SK-N-SH (cell line): ENCODE data around the gene MEN1. TPM values are rescaled to one million over a fixed set of nuclear protein-coding genes. Genes with fewer than 3 reads are reported as not detected.
A peak's percentile ranks its signal among the peaks of the same experiment; 100 is the strongest.

Source experiments
- CTCF ChIA-PET: fragments of 300-600, 350-600 bp; formaldehyde crosslinking; extraction: SDS; loops from one replicate; lab custom pipeline; 2021; lab: Yijun Ruan, JAX
- POLR2A ChIA-PET: fragments of 350-600 bp; sonication (Branson Sonifier 250); formaldehyde crosslinking; extraction: SDS; loops from one replicate; lab custom pipeline; 2020; ENCODE audit warnings: antibody characterized with exemption, inconsistent platforms; lab: Yijun Ruan, JAX
- DNase-seq: peaks from one replicate; pipeline ENCODE4 v3.0.0; 2012
- H2AFZ ChIP-seq: fragments of 200-600 bp; sonication (generic); 2 replicates; pipeline ENCODE4 v1.8.1; 2016; ENCODE audit warnings: antibody characterized with exemption, mild to moderate bottlenecking, low read depth
- H3F3A ChIP-seq: fragments of 200-600 bp; sonication (generic); replicated peaks from 2 replicates; pipeline ENCODE3; 2016; ENCODE audit warnings: antibody characterized with exemption, mild to moderate bottlenecking; ENCODE audit not compliant: insufficient read depth
- H3K27ac ChIP-seq, 2 experiments: fragments of 200-500 bp in 1 of 2; fragments of 200-600 bp in 1 of 2; sonication (Bioruptor generic) in 1 of 2; sonication (generic), shearing (Covaris generic) in 1 of 2; 2 replicates each; pipeline versions ENCODE4 v1.5.1 to v1.6.1; 2014 to 2016; ENCODE audit warnings: low read depth in 2 of 2, inconsistent platforms in 1 of 2, low read length in 1 of 2, mild to moderate bottlenecking in 1 of 2, mixed read lengths in 1 of 2
- H3K27me3 ChIP-seq: fragments of 200-600 bp; sonication (generic), shearing (Covaris generic); 2 replicates; pipeline ENCODE4 v1.6.1; 2016; ENCODE audit warnings: mixed run types; ENCODE audit not compliant: insufficient read depth
- H3K36me3 ChIP-seq, 2 experiments: fragments of 200-500 bp in 1 of 2; fragments of 200-600 bp in 1 of 2; sonication (Bioruptor generic) in 1 of 2; sonication (generic) in 1 of 2; replicated peaks in 1 of 2; 2 replicates each; pipeline versions ENCODE3 to v1.5.1; 2014 to 2016; ENCODE audit warnings: low read length in 1 of 2, mild to moderate bottlenecking in 1 of 2; ENCODE audit not compliant: insufficient read depth in 2 of 2, control insufficient read depth in 1 of 2
- H3K4me1 ChIP-seq, 2 experiments: fragments of 200-500 bp in 1 of 2; fragments of 200-600 bp in 1 of 2; sonication (Bioruptor generic) in 1 of 2; sonication (generic), shearing (Covaris generic) in 1 of 2; 2 replicates each; pipeline versions ENCODE4 v1.5.1 to v1.6.1; 2014 to 2016; ENCODE audit warnings: low read depth in 1 of 2, low read length in 1 of 2, mixed run types in 1 of 2; ENCODE audit not compliant: insufficient read depth in 2 of 2, control insufficient read depth in 1 of 2
- H3K4me2 ChIP-seq: fragments of 200-600 bp; sonication (generic), shearing (Covaris generic); 2 replicates; pipeline ENCODE4 v1.6.1; 2017; ENCODE audit warnings: mixed run types
- H3K4me3 ChIP-seq, 2 experiments: fragments of 200-500 bp in 1 of 2; fragments of 200-600 bp in 1 of 2; sonication (Bioruptor generic) in 1 of 2; sonication (generic), shearing (Covaris generic) in 1 of 2; 2 replicates each; pipeline versions ENCODE4 v1.5.1 to v1.8.1; 2014 to 2016; ENCODE audit warnings: low read depth in 2 of 2, inconsistent platforms in 1 of 2, low read length in 1 of 2, mild to moderate bottlenecking in 1 of 2, mixed read lengths in 1 of 2, moderate library complexity in 1 of 2
- H3K79me2 ChIP-seq: fragments of 200-600 bp; sonication (generic); 2 replicates; pipeline ENCODE4 v1.8.1; 2017; ENCODE audit warnings: mild to moderate bottlenecking; ENCODE audit not compliant: insufficient read depth
- H3K9ac ChIP-seq: fragments of 200-600 bp; sonication (generic); 2 replicates; pipeline ENCODE4 v1.6.1; 2017; ENCODE audit warnings: mixed run types
- H3K9me2 ChIP-seq: fragments of 200-600 bp; sonication (generic); 2 replicates; pipeline ENCODE4 v1.6.1; 2017; ENCODE audit warnings: mixed run types
- H3K9me3 ChIP-seq: fragments of 200-600 bp; sonication (generic); 2 replicates; pipeline ENCODE4 v1.6.1; 2017; ENCODE audit warnings: mixed run types, mild to moderate bottlenecking, moderate library complexity
- H4K20me1 ChIP-seq: fragments of 200-600 bp; sonication (generic); 2 replicates; pipeline ENCODE4 v1.6.1; 2017; ENCODE audit warnings: mild to moderate bottlenecking, mixed run types; ENCODE audit not compliant: insufficient read depth
- CHD2 ChIP-seq: fragments of 150-350 bp; IDR thresholded peaks from 2 replicates; pipeline ENCODE4 v1.6.1; 2018; ENCODE audit warnings: low read length; ENCODE audit not compliant: partially characterized antibody
- FOSL2 ChIP-seq: IDR thresholded peaks from 2 replicates; pipeline ENCODE4 v1.4.0; 2012; ENCODE audit warnings: low read depth, mild to moderate bottlenecking, moderate library complexity, borderline replicate concordance
- FOXJ3 ChIP-seq: sonication (generic); formaldehyde crosslinking; IDR thresholded peaks from 2 replicates; pipeline ENCODE4 v1.5.1; 2020; ENCODE audit warnings: mild to moderate bottlenecking, missing genetic modification reagents
- GATA2 ChIP-seq: sonication (generic); formaldehyde crosslinking; IDR thresholded peaks from 2 replicates; pipeline ENCODE4 v1.5.0; 2020; ENCODE audit warnings: mild to moderate bottlenecking, missing genetic modification reagents
- POLR2AphosphoS5 ChIP-seq: IDR thresholded peaks from 2 replicates; pipeline ENCODE4 v1.6.1; 2012; ENCODE audit warnings: low read depth, low read length
- RCOR1 ChIP-seq: fragments of 150-350 bp; IDR thresholded peaks from 2 replicates; pipeline ENCODE4 v1.6.1; 2017; ENCODE audit warnings: antibody characterized with exemption, low read length
- RFX5 ChIP-seq: IDR thresholded peaks from 2 replicates; pipeline ENCODE4 v1.6.1; 2012; ENCODE audit warnings: mild to moderate bottlenecking, improper control_type of control experiment, low read length
- SIN3A ChIP-seq: IDR thresholded peaks from 2 replicates; pipeline ENCODE4 v1.6.1; 2012; ENCODE audit warnings: low read depth, mild to moderate bottlenecking, low read length, moderate library complexity, borderline replicate concordance
- TAF1 ChIP-seq: IDR thresholded peaks from 2 replicates; pipeline ENCODE4 v1.6.1; 2012; ENCODE audit warnings: low read depth, mild to moderate bottlenecking, low read length, moderate library complexity, borderline replicate concordance
- WGBS: methylation state at CpG from one replicate; pipeline ENCODE4 v1.1.6; 2017; ENCODE audit warnings: low lambda C conversion rate; 5-methylcytosine and 5-hydroxymethylcytosine counted together
- polyA plus RNA-seq, 3 experiments: library from polyadenylated mRNA; depleted of rRNA; stranded (reverse); fragments of >200 nt; gene quantifications; 2 replicates each; pipeline ENCODE4 v1.2.3, GENCODE V29; 2012
- TF ChIP-seq, protein P1 (sequence below): IDR thresholded peaks from 2 replicates; pipeline ENCODE4 v1.4.0; 2012; ENCODE audit warnings: low read depth, borderline replicate concordance
- TF ChIP-seq, protein P2 (sequence below): IDR thresholded peaks from 2 replicates; pipeline ENCODE4; 2012
- TF ChIP-seq, protein P3 (sequence below): fragments of 150-350 bp; IDR thresholded peaks from 2 replicates; pipeline ENCODE4 v1.6.1; 2016; ENCODE audit warnings: mild to moderate bottlenecking, low read depth, low read length

The MEN1 gene
- polyA plus RNA-seq, 1 of the 3 experiments (the other 2 are of a cell fraction), result 52.9 TPM

DNA sequence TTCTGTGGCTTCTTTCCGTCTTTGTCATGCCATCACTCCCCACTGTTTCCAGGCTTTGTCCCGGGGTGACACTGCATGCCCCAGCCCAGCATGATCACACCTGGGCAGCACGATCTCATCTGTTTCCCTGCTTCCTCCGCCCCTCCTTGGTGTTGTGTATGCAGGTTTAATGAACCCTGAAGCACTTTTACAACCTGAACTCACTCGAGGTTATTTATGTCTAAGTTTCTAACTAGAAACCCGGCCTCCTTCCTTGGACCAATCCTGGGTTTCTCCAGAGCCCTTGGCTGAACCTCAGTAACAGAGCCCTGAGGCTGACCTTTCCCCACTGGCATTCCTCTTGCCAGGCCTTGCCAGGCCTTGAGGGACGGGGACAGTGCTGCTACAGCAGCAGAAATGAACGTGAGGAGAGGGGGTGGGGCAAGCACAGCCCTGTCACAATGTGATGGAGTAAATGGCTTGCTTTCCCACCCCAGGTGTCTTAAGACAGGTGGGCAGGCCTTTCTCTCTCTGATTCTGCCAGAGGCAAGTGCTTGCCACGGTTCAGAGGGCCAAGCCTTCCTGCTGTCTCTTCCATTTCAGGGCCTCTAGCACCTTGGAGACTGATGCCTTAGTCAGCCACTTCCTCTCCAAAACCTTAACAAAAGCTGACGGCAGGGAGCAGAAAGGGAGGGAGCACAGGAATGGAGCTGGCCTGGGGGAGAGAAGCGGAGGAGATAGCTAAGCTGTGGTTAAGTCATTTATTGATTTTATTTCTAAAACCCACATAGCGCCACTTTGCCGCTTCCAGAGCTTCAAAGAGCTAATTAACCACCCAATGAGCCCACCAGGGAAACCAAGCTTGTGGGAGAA lies 47.5 kb downstream of the MEN1 start:
- Histone ChIP-seq H3K27me3 (no peaks in the 10 kb centered on the region), H3K9me2 (no peaks in the 10 kb centered on the region), H3K27ac (peak overlapping the region; percentile 24 to 39; a peak in 2 of 4 replicates), H3K9me3 (no peaks in the 10 kb centered on the region), H3K4me3 (no peak overlapping the region), H3K36me3 (peaks cover 35 to 52% of the 10 kb centered on the region in 2 experiments), H3K4me2 (peak overlapping the region; percentile 52; the same call in 1 of the 2 replicates), H3K4me1 (peaks cover 19 to 23% of the 10 kb centered on the region in 2 experiments; a peak in 3 of 4 replicates), H3F3A (peaks cover 42% of the 10 kb centered on the region), H3K9ac (no peak overlapping the region; the same call in 1 of the 2 replicates), H2AFZ (no peak overlapping the region), H4K20me1 (peaks cover 46% of the 10 kb centered on the region), H3K79me2 (peaks cover 20% of the 10 kb centered on the region; the same call in 1 of the 2 replicates)
- 79% methylated on average over 12 of the region's 13 CpGs for WGBS
- TF ChIP-seq RCOR1 (no peak), FOXJ3 (CRISPR knock-in tag) (no peak), CHD2 (peak; percentile 3), TAF1 (no peak)
- TF ChIP-seq, protein P1, sequence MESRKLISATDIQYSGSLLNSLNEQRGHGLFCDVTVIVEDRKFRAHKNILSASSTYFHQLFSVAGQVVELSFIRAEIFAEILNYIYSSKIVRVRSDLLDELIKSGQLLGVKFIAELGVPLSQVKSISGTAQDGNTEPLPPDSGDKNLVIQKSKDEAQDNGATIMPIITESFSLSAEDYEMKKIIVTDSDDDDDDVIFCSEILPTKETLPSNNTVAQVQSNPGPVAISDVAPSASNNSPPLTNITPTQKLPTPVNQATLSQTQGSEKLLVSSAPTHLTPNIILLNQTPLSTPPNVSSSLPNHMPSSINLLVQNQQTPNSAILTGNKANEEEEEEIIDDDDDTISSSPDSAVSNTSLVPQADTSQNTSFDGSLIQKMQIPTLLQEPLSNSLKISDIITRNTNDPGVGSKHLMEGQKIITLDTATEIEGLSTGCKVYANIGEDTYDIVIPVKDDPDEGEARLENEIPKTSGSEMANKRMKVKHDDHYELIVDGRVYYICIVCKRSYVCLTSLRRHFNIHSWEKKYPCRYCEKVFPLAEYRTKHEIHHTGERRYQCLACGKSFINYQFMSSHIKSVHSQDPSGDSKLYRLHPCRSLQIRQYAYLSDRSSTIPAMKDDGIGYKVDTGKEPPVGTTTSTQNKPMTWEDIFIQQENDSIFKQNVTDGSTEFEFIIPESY, result no peak
- TF ChIP-seq, protein P2, sequence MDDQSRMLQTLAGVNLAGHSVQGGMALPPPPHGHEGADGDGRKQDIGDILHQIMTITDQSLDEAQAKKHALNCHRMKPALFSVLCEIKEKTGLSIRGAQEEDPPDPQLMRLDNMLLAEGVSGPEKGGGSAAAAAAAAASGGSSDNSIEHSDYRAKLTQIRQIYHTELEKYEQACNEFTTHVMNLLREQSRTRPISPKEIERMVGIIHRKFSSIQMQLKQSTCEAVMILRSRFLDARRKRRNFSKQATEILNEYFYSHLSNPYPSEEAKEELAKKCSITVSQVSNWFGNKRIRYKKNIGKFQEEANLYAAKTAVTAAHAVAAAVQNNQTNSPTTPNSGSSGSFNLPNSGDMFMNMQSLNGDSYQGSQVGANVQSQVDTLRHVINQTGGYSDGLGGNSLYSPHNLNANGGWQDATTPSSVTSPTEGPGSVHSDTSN, result 0 out of 2 replicates have a peak, but pooled peaks have one; percentile 19
- ChIA-PET CTCF (interaction anchor here (0.9 to 2.8 kb wide), 9 partner anchors 8 to 313 kb away, joined by 3 to 11 read pairs (median 4); partner anchors contain the start of gene RASGRP2), POLR2A (interaction anchor here (0.6 to 0.8 kb wide), 4 partner anchors 14 to 61 kb away, joined by 3 to 5 read pairs (median 3); no protein-coding TSS in a partner anchor)
- DNase-seq, result peak; percentile 23

GRCh38 chr11:64762277-64762673 lies 48.1 kb downstream of the MEN1 start:
- no peaks in the 10 kb centered on the region for H3K9me3 ChIP-seq
- no peak overlapping the region for H3K4me3 ChIP-seq
- H3K27ac ChIP-seq, result no peak overlapping the region
- H3K9ac ChIP-seq, result no peak overlapping the region
- TF ChIP-seq FOSL2 (no peak), GATA2 (no peak), CHD2 (peak; percentile 2), SIN3A (0 out of 2 replicates have a peak, but pooled peaks have one; percentile 18), RCOR1 (no peak), RFX5 (no peak), POLR2AphosphoS5 (peak; percentile 9; the same call in 1 of the 2 replicates)
- TF ChIP-seq, protein P3, sequence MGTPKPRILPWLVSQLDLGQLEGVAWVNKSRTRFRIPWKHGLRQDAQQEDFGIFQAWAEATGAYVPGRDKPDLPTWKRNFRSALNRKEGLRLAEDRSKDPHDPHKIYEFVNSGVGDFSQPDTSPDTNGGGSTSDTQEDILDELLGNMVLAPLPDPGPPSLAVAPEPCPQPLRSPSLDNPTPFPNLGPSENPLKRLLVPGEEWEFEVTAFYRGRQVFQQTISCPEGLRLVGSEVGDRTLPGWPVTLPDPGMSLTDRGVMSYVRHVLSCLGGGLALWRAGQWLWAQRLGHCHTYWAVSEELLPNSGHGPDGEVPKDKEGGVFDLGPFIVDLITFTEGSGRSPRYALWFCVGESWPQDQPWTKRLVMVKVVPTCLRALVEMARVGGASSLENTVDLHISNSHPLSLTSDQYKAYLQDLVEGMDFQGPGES, result no peak
- peak; percentile 24 for DNase-seq
- H3K79me2 ChIP-seq, result peaks cover 15% of the 10 kb centered on the region; the same call in 1 of the 2 replicates
- H3F3A ChIP-seq, result peaks cover 40% of the 10 kb centered on the region
- 95% methylated on average over 5 of the region's 5 CpGs for WGBS
- H3K4me1 ChIP-seq, result peaks cover 19 to 23% of the 10 kb centered on the region in 2 experiments; a peak in 3 of 4 replicates
- ChIA-PET CTCF (interaction anchor here (1.0 to 1.7 kb wide), 3 partner anchors 9 to 109 kb away, joined by 3 to 5 read pairs (median 4); no protein-coding TSS in a partner anchor), POLR2A (interaction anchor here (0.6 to 0.8 kb wide), 5 partner anchors 10 to 62 kb away, joined by 3 to 5 read pairs (median 3); no protein-coding TSS in a partner anchor)
- no peaks in the 10 kb centered on the region for H3K9me2 ChIP-seq
- no peak overlapping the region for H3K4me2 ChIP-seq
- peaks cover 29 to 46% of the 10 kb centered on the region in 2 experiments for H3K36me3 ChIP-seq
- no peak overlapping the region for H2AFZ ChIP-seq
- H4K20me1 ChIP-seq, result peaks cover 40% of the 10 kb centered on the region
- H3K27me3 ChIP-seq, result no peaks in the 10 kb centered on the region
